ENCODE results near the gene ARID1A. TPM values are rescaled to one million over a fixed set of nuclear protein-coding genes. Genes with fewer than 3 reads are reported as not detected.

The ARID1A gene
- total RNA-seq, 2 experiments from 2014 or later = 73.1 to 112 TPM

DNA sequence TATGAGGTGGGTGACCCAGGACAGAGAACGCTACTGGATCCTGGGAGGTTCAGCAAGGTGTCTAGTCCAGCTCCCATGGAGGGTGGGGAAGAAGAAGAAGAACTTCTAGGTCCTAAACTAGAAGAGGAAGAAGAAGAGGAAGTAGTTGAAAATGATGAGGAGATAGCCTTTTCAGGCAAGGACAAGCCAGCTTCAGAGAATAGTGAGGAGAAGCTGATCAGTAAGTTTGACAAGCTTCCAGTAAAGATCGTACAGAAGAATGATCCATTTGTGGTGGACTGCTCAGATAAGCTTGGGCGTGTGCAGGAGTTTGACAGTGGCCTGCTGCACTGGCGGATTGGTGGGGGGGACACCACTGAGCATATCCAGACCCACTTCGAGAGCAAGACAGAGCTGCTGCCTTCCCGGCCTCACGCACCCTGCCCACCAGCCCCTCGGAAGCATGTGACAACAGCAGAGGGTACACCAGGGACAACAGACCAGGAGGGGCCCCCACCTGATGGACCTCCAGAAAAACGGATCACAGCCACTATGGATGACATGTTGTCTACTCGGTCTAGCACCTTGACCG, 83.4 kb downstream of the ARID1A start:
- H3K4me1 Mint-ChIP-seq = peaks cover 19% of the 10 kb centered on the region
- POLR2A ChIA-PET = interaction anchor here (1.1 kb wide), 1 partner anchor 87 kb away, joined by 7 read pairs; no protein-coding TSS in a partner anchor
- no peak overlapping the region for H3K4me3 Mint-ChIP-seq
- H3K36me3 Mint-ChIP-seq (ENCODE audit: low read depth) = peaks cover 68% of the 10 kb centered on the region
- intact Hi-C loops (cut with DNase I, micrococcal nuclease) = no loop called here
- peak overlapping the region; percentile 39 for H3K27ac Mint-ChIP-seq
- no peaks in the 10 kb centered on the region for H3K9me3 Mint-ChIP-seq (ENCODE audit: low read depth)
- CTCF ChIA-PET = interaction anchor here (0.7 to 2.2 kb wide), 7 partner anchors 11 to 177 kb away, joined by 3 to 9 read pairs (median 4); no protein-coding TSS in a partner anchor
- H3K27me3 Mint-ChIP-seq = no peaks in the 10 kb centered on the region
- DNase-seq (no peak), ATAC-seq (no peak)

- Mint-ChIP-seq H3K4me3 (no peak overlapping the region), H3K9me3 (ENCODE audit: low read depth) (no peaks in the 10 kb centered on the region), H3K36me3 (ENCODE audit: low read depth) (peaks cover 56% of the 10 kb centered on the region), H3K4me1 (peaks cover 25% of the 10 kb centered on the region), H3K27ac (peak overlapping the region; percentile 35), H3K27me3 (no peaks in the 10 kb centered on the region)
- ChIA-PET POLR2A (no interaction called here), CTCF (interaction anchor here (2.2 kb wide), 1 partner anchor 10 kb away, joined by 9 read pairs; no protein-coding TSS in a partner anchor)
- no peak for ATAC-seq
- DNase-seq = peak; percentile 26
- intact Hi-C loops (cut with DNase I, micrococcal nuclease) = no loop called here
Measured at GRCh38 chr1:26780344-26780957, 84.6 kb downstream of the ARID1A start.

DNA sequence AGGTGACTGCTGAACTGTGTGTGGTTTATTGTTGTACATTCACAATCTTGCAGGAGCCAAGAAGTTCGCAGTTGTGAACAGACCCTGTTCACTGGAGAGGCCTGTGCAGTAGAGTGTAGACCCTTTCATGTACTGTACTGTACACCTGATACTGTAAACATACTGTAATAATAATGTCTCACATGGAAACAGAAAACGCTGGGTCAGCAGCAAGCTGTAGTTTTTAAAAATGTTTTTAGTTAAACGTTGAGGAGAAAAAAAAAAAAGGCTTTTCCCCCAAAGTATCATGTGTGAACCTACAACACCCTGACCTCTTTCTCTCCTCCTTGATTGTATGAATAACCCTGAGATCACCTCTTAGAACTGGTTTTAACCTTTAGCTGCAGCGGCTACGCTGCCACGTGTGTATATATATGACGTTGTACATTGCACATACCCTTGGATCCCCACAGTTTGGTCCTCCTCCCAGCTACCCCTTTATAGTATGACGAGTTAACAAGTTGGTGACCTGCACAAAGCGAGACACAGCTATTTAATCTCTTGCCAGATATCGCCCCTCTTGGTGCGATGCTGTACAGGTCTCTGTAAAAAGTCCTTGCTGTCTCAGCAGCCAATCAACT, 85.5 kb downstream of the ARID1A start:
- CTCF ChIA-PET = interaction anchor here (0.7 to 2.2 kb wide), 5 partner anchors 9 to 182 kb away, joined by 3 to 9 read pairs (median 3); no protein-coding TSS in a partner anchor
- Mint-ChIP-seq H3K4me3 (no peak overlapping the region), H3K27ac (no peak overlapping the region), H3K9me3 (ENCODE audit: low read depth) (no peaks in the 10 kb centered on the region), H3K4me1 (peaks cover 33% of the 10 kb centered on the region), H3K36me3 (ENCODE audit: low read depth) (peaks cover 50% of the 10 kb centered on the region), H3K27me3 (no peaks in the 10 kb centered on the region)
- intact Hi-C loops (cut with DNase I, micrococcal nuclease) = no loop called here
- POLR2A ChIA-PET = interaction anchor here (1.1 kb wide), 2 partner anchors 9 to 85 kb away, joined by 3 to 5 read pairs; no protein-coding TSS in a partner anchor
- DNase-seq (no peak), ATAC-seq (no peak)

DNA sequence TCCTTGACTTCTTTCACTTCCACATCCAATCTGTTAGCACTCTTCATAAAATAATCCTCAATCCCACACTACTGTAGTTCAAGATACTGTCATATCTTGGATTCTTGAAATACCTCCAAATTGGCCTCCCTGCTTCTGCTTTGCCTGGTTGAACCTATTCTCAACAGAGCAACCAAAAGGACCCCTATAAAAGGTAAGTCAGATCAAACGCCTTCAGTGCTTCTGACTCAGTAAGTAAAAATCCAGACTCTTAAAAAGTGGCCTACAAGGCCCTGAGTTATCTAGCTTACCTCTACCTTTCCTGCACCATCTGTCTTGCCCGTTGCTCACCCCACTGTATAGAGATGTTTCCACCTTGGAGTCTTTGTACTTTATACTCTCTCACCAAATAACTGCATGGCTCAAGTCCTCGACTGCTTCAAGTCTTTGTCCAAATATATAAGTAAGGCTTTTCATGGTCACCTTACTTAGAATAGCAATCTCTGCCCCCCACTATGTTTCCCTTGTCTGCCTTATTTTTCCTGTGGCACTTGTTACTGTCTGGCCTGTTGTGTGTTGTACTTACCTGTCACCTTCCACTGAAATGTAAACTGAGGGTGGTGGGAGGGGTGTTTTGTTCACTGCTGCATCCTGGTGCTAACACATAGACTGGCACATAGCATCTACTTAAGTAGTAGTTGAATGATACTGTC, 86.9 kb downstream of the ARID1A start:
- no peaks in the 10 kb centered on the region for H3K9me3 Mint-ChIP-seq (ENCODE audit: low read depth)
- CTCF ChIA-PET = no interaction called here
- intact Hi-C loops (cut with DNase I, micrococcal nuclease) = no loop called here
- peaks cover 44% of the 10 kb centered on the region for H3K36me3 Mint-ChIP-seq (ENCODE audit: low read depth)
- H3K4me1 Mint-ChIP-seq = peaks cover 42% of the 10 kb centered on the region
- H3K27me3 Mint-ChIP-seq = no peaks in the 10 kb centered on the region
- ATAC-seq = no peak
- DNase-seq = no peak
- H3K27ac Mint-ChIP-seq = peak overlapping the region; percentile 44
- no peak overlapping the region for H3K4me3 Mint-ChIP-seq
- POLR2A ChIA-PET = interaction anchor here (1.1 kb wide), 2 partner anchors 11 to 86 kb away, joined by 3 to 5 read pairs; no protein-coding TSS in a partner anchor

DNA sequence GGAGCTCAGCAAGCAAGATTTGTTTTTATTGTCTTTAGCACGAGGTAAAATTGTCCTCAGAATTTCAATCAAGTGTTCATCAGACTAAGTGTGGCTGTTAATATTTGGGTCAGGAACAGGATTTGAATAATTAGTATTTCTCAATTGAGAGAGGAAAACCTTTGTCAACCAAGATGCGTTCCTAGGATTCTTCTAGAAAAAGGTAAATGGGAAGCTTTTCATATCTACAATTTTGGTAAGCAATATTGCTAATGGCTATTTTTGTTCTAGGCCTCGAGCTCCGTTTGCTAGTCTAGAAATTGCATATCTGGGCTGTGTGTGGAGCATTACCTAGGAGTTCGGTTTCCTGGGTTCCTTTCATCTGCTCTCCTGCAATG, 87.8 kb downstream of the ARID1A start:
- ChIA-PET POLR2A (no interaction called here), CTCF (interaction anchor here (0.6 kb wide), 1 partner anchor 450 kb away, joined by 4 read pairs; no protein-coding TSS in a partner anchor)
- intact Hi-C loops (cut with DNase I, micrococcal nuclease) = no loop called here
- no peak overlapping the region for H3K4me3 Mint-ChIP-seq
- ATAC-seq (no peak), DNase-seq (no peak)
- H3K4me1 Mint-ChIP-seq = peaks cover 40% of the 10 kb centered on the region
- no peaks in the 10 kb centered on the region for H3K9me3 Mint-ChIP-seq (ENCODE audit: low read depth)
- peaks cover 36% of the 10 kb centered on the region for H3K36me3 Mint-ChIP-seq (ENCODE audit: low read depth)
- no peaks in the 10 kb centered on the region for H3K27me3 Mint-ChIP-seq
- H3K27ac Mint-ChIP-seq = peak overlapping the region; percentile 21

- Mint-ChIP-seq H3K9me3 (ENCODE audit: low read depth) (no peaks in the 10 kb centered on the region), H3K27me3 (no peaks in the 10 kb centered on the region), H3K27ac (no peak overlapping the region), H3K4me1 (peaks cover 41% of the 10 kb centered on the region), H3K36me3 (ENCODE audit: low read depth) (peaks cover 30% of the 10 kb centered on the region), H3K4me3 (no peak overlapping the region)
- intact Hi-C loops (cut with DNase I, micrococcal nuclease) = no loop called here
- DNase-seq (no peak), ATAC-seq (no peak)
- CTCF ChIA-PET = interaction anchor here (0.6 to 1.9 kb wide), 5 partner anchors 29 to 451 kb away, joined by 3 to 6 read pairs (median 3); no protein-coding TSS in a partner anchor
- POLR2A ChIA-PET = interaction anchor here (0.6 to 0.7 kb wide), 2 partner anchors 92 to 428 kb away, joined by 3 to 4 read pairs; no protein-coding TSS in a partner anchor
Measured at GRCh38 chr1:26784023-26784871, 88.4 kb downstream of the ARID1A start.

GRCh38 chr1:26784886-26785285, 89.1 kb downstream of the ARID1A start:
- Mint-ChIP-seq H3K4me1 (peaks cover 46% of the 10 kb centered on the region), H3K27ac (peak overlapping the region; percentile 21), H3K27me3 (no peaks in the 10 kb centered on the region), H3K9me3 (ENCODE audit: low read depth) (no peaks in the 10 kb centered on the region), H3K36me3 (ENCODE audit: low read depth) (peaks cover 24% of the 10 kb centered on the region), H3K4me3 (no peak overlapping the region)
- POLR2A ChIA-PET = interaction anchor here (0.6 to 0.7 kb wide), 2 partner anchors 93 to 429 kb away, joined by 3 to 4 read pairs; no protein-coding TSS in a partner anchor
- intact Hi-C loops (cut with DNase I, micrococcal nuclease) = loop anchor here in 1 of 2 experiments (5.0 kb wide), 1 partner anchor 942 kb away; the partner anchor contains the start of gene FAM76A
- DNase-seq (no peak), ATAC-seq (no peak)
- CTCF ChIA-PET = interaction anchor here (0.7 to 8.0 kb wide), 6 partner anchors 30 to 182 kb away, joined by 3 to 180 read pairs (median 3); no protein-coding TSS in a partner anchor

GRCh38 chr1:26785611-26786436, 90.0 kb downstream of the ARID1A start:
- DNase-seq = no peak
- intact Hi-C loops (cut with DNase I, micrococcal nuclease) = loop anchor here in 1 of 2 experiments (5.0 kb wide), 1 partner anchor 941 kb away; the partner anchor contains the start of gene FAM76A
- CTCF ChIA-PET = interaction anchor here (0.7 to 8.0 kb wide), 14 partner anchors 31 to 285 kb away, joined by 3 to 180 read pairs (median 3); no protein-coding TSS in a partner anchor
- H3K4me1 Mint-ChIP-seq = peaks cover 53% of the 10 kb centered on the region
- POLR2A ChIA-PET = interaction anchor here (0.8 to 5.8 kb wide), 2 partner anchors 44 to 86 kb away, joined by 4 to 83 read pairs; no protein-coding TSS in a partner anchor
- no peaks in the 10 kb centered on the region for H3K9me3 Mint-ChIP-seq (ENCODE audit: low read depth)
- no peak for ATAC-seq
- H3K27me3 Mint-ChIP-seq = no peaks in the 10 kb centered on the region
- peak overlapping the region; percentile 82 for H3K4me3 Mint-ChIP-seq
- peaks cover 21% of the 10 kb centered on the region for H3K36me3 Mint-ChIP-seq (ENCODE audit: low read depth)
- peak overlapping the region; percentile 99 for H3K27ac Mint-ChIP-seq

DNA sequence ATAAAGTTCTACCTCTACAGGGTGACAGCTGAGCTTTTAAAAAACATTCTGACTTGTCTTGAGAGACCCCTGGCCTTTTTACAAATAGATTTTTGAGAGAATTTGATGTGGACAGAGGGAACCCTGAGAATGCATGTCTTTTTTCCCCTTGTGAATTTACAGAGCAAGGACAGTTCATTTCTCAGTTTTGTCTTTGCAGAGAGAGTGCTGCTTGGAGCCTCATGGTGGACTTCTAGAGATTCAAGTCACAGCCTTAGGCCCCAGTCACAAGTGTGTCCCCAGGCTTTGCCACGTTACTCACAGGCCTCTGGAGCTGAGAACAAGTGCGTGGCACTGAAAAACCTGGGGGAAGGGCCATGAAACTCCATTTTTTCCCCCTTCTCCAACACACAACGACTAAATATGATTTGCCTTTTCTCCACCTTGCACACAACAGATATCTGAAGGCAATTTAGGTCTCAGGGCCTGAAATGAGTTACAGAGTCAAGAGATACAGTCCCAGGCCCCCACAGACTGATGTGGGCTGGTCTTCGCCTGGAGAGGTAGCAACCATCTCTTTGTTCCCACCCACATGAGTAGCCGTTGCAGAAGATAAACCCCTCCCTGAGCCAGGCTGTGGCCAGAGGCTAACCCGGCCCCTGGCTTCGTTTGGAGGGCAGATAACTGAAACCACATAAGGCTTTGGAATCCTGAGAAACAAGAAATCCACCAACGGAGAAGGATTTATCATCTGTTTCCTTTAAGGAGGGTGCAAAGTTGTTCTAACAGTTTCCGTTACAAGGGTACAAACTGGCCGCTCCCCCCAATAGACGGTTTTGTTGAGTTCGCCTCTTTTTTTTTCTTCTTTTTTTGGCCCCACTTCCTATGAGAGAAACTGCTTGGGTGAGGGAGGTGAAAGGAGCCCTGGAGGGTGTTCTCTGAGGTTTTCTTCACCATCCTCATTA, 90.9 kb downstream of the ARID1A start:
- no peaks in the 10 kb centered on the region for H3K27me3 Mint-ChIP-seq
- H3K27ac Mint-ChIP-seq = peak overlapping the region; percentile 99
- intact Hi-C loops (cut with DNase I, micrococcal nuclease) = loop anchor here (1.0 to 5.0 kb wide), 5 partner anchors 40 to 941 kb away; partner anchors contain the start of genes FAM76A (in 1 of the 2) and ZDHHC18 (in 1 of the 2)
- H3K4me3 Mint-ChIP-seq = peak overlapping the region; percentile 82
- POLR2A ChIA-PET = interaction anchor here (0.6 to 5.8 kb wide), 6 partner anchors 42 to 314 kb away, joined by 3 to 83 read pairs (median 4); partner anchors contain the start of gene HMGN2
- DNase-seq (peak; percentile 60), ATAC-seq (no peak)
- peaks cover 56% of the 10 kb centered on the region for H3K4me1 Mint-ChIP-seq
- H3K9me3 Mint-ChIP-seq (ENCODE audit: low read depth) = no peaks in the 10 kb centered on the region
- CTCF ChIA-PET = interaction anchor here (0.5 to 8.0 kb wide), 16 partner anchors 18 to 285 kb away, joined by 3 to 180 read pairs (median 4); no protein-coding TSS in a partner anchor
- H3K36me3 Mint-ChIP-seq (ENCODE audit: low read depth) = peaks cover 20% of the 10 kb centered on the region

Measured in activated CD4-positive, alpha-beta T cell treated with anti-CD3 and anti-CD28 coated beads for 36 hours (primary cell).